GM23338 (cell line): ENCODE data around the gene SRMS. TPM values are rescaled to one million over a fixed set of nuclear protein-coding genes. Genes with fewer than 3 reads are reported as not detected.
A peak's percentile ranks its signal among the peaks of the same experiment; 100 is the strongest.

Experiments
- ATAC-seq: fragments of 200-7000 bp; cut with Tn5 transposase; 3 replicates; pipeline ENCODE4 v1.9.1; 2020
- DNase-seq: peaks from one replicate; pipeline ENCODE4 v3.0.0-alpha.2; 2015; ENCODE audit warnings: low spot score
- H2AFZ ChIP-seq: fragments of 200-600 bp; sonication (generic); 2 replicates; pipeline ENCODE4 v1.8.0; 2016; ENCODE audit warnings: antibody characterized with exemption, mild to moderate bottlenecking, moderate library complexity
- H3F3A ChIP-seq: fragments of 200-600 bp; sonication (generic); replicated peaks from 2 replicates; pipeline ENCODE4 v1.8.0; 2017; ENCODE audit warnings: antibody characterized with exemption, mixed run types, low read depth
- H3K27ac ChIP-seq: fragments of 200-600 bp; sonication (generic); 2 replicates; pipeline ENCODE4 v1.6.1; 2016; ENCODE audit warnings: low read depth
- H3K27me3 ChIP-seq: fragments of 200-600 bp; sonication (generic); 2 replicates; pipeline ENCODE4 v1.8.0; 2016; ENCODE audit warnings: mild to moderate bottlenecking, mixed run types, moderate library complexity; ENCODE audit not compliant: insufficient read depth
- H3K36me3 ChIP-seq: fragments of 200-600 bp; sonication (generic); 2 replicates; pipeline ENCODE4 v1.8.0; 2016; ENCODE audit warnings: mild to moderate bottlenecking; ENCODE audit not compliant: insufficient read depth
- H3K4me1 ChIP-seq: fragments of 200-600 bp; sonication (generic); 2 replicates; pipeline ENCODE4 v1.8.0; 2016; ENCODE audit warnings: mild to moderate bottlenecking, moderate library complexity; ENCODE audit not compliant: insufficient read depth
- H3K4me2 ChIP-seq: fragments of 200-600 bp; sonication (generic); 2 replicates; pipeline ENCODE4 v1.7.1; 2017; ENCODE audit warnings: mixed run types
- H3K4me3 ChIP-seq: fragments of 200-600 bp; sonication (generic); 2 replicates; pipeline ENCODE4 v1.6.1; 2016; ENCODE audit warnings: mixed run types
- H3K79me2 ChIP-seq: fragments of 200-600 bp; sonication (generic); replicated peaks from 2 replicates; pipeline ENCODE4 v1.8.0; 2017; ENCODE audit warnings: mild to moderate bottlenecking; ENCODE audit not compliant: insufficient read depth
- H3K9me2 ChIP-seq: fragments of 200-600 bp; sonication (generic); 2 replicates; pipeline ENCODE4 v1.8.0; 2017; ENCODE audit not compliant: insufficient read depth
- H4K20me1 ChIP-seq: fragments of 200-600 bp; sonication (generic); replicated peaks from 2 replicates; pipeline ENCODE4 v1.8.0; 2017; ENCODE audit warnings: mild to moderate bottlenecking; ENCODE audit not compliant: insufficient read depth
- H3K27ac Mint-ChIP-seq: 2 replicates; pipeline ENCODE4 v1.8.0; 2020; ENCODE audit warnings: inconsistent platforms, mild to moderate bottlenecking, moderate library complexity, mixed read lengths
- H3K27me3 Mint-ChIP-seq: 3 replicates; pipeline ENCODE4 v1.8.0; 2022; ENCODE audit warnings: low read depth, mild to moderate bottlenecking, moderate library complexity, mixed read lengths, inconsistent platforms; ENCODE audit not compliant: insufficient read depth, poor library complexity
- H3K36me3 Mint-ChIP-seq: 3 replicates; pipeline ENCODE4 v1.8.0; 2021; ENCODE audit warnings: low read depth, mild to moderate bottlenecking, inconsistent platforms, moderate library complexity, mixed read lengths
- H3K4me1 Mint-ChIP-seq: 3 replicates; pipeline ENCODE4 v1.8.0; 2020; ENCODE audit warnings: mild to moderate bottlenecking, inconsistent platforms, mixed read lengths
- H3K4me3 Mint-ChIP-seq: 3 replicates; pipeline ENCODE4 v1.8.0; 2021; ENCODE audit warnings: moderate library complexity, mild to moderate bottlenecking, inconsistent platforms, mixed read lengths
- H3K9me3 Mint-ChIP-seq: 3 replicates; pipeline ENCODE4 v1.8.0; 2020; ENCODE audit warnings: moderate library complexity, mild to moderate bottlenecking, inconsistent platforms, mixed read lengths
- CREB1 ChIP-seq: fragments of 250-450 bp; sonication (Bioruptor Pico); IDR thresholded peaks from 2 replicates; pipeline ENCODE4 v1.5.0; 2020; ENCODE audit warnings: low read depth, mild to moderate bottlenecking, moderate library complexity
- CTCF ChIP-seq, 2 experiments: fragments of 200-600 bp in 1 of 2; sonication (generic) in 1 of 2; conservative IDR thresholded peaks; 2 replicates each; pipeline versions ENCODE4 v1.5.1 to v1.6.1; 2016 to 2017; ENCODE audit warnings: antibody characterized with exemption in 2 of 2, low read depth in 2 of 2, mild to moderate bottlenecking in 2 of 2, moderate library complexity in 1 of 2
- ETS1 ChIP-seq: IDR thresholded peaks from 2 replicates; pipeline ENCODE4 v1.6.1; 2016; ENCODE audit warnings: antibody characterized with exemption
- EZH2 ChIP-seq: fragments of 200-600 bp; sonication (generic); IDR thresholded peaks from one replicate; pipeline ENCODE4 v1.8.0; 2017; ENCODE audit warnings: antibody characterized with exemption, mild to moderate bottlenecking, low read depth; ENCODE audit not compliant: unreplicated experiment
- EZH2phosphoT487 ChIP-seq: fragments of 200-600 bp; sonication (generic); IDR thresholded peaks from one replicate; pipeline ENCODE4 v1.8.1; 2018; ENCODE audit warnings: antibody characterized with exemption; ENCODE audit not compliant: unreplicated experiment
- JUNB ChIP-seq: IDR thresholded peaks from one replicate; pipeline ENCODE4 v1.6.1; 2016; ENCODE audit warnings: antibody characterized with exemption; ENCODE audit not compliant: unreplicated experiment
- NANOG ChIP-seq: IDR thresholded peaks from 2 replicates; pipeline ENCODE4 v1.6.1; 2016; ENCODE audit warnings: antibody characterized with exemption, borderline replicate concordance
- POLR2AphosphoS5 ChIP-seq: IDR thresholded peaks from 2 replicates; pipeline ENCODE4 v1.6.1; 2016; ENCODE audit warnings: antibody characterized with exemption, low read depth
- REST ChIP-seq: IDR thresholded peaks from one replicate; pipeline ENCODE4 v1.6.1; 2018; ENCODE audit warnings: antibody characterized with exemption; ENCODE audit not compliant: unreplicated experiment
- STAT1 ChIP-seq: IDR thresholded peaks from one replicate; pipeline ENCODE4 v1.6.1; 2016; ENCODE audit warnings: antibody characterized with exemption; ENCODE audit not compliant: unreplicated experiment
- ZNF114 ChIP-seq: fragments of 250-450 bp; sonication (Bioruptor Pico); IDR thresholded peaks from 2 replicates; pipeline ENCODE4 v1.5.0; 2020; ENCODE audit warnings: mild to moderate bottlenecking, moderate library complexity
- ZNF331 ChIP-seq: fragments of 250-450 bp; sonication (Bioruptor Pico); IDR thresholded peaks from 2 replicates; pipeline ENCODE4 v1.5.0; 2020; ENCODE audit warnings: low read depth, mild to moderate bottlenecking, moderate library complexity
- ZNF462 ChIP-seq: fragments of 250-450 bp; sonication (Bioruptor Pico); IDR thresholded peaks from 2 replicates; pipeline ENCODE4 v1.5.0; 2020; ENCODE audit warnings: mild to moderate bottlenecking, moderate library complexity
- polyA plus RNA-seq: library from polyadenylated mRNA; unstranded; fragments of >200 nt; fragmentation: Nextera tagmentation; extraction: Ambion mirVana; gene quantifications from 2 replicates; pipeline ENCODE4 v1.2.1, GENCODE V29; 2016
- total RNA-seq: library from RNA; depleted of rRNA; stranded (reverse); fragments of >200 nt; shearing (Covaris generic); gene quantifications from 2 replicates; pipeline ENCODE4 v1.2.3, GENCODE V29; 2014

SRMS gene
- total and polyA plus RNA-seq, 2 experiments from 2014 or later = 0.23 to 0.59 TPM

- 0 out of 2 replicates have a peak, but pooled peaks cover 7% of the 10 kb centered on the region for H3F3A ChIP-seq
- H3K4me2 ChIP-seq = peak overlapping the region; percentile 84
- H3K4me3 ChIP-seq = peak overlapping the region; percentile 64
- H3K4me1 Mint-ChIP-seq = no peaks in the 10 kb centered on the region
- H3K4me1 ChIP-seq = no peaks in the 10 kb centered on the region; the same call in 1 of the 2 replicates
- H2AFZ ChIP-seq = no peak overlapping the region
- H3K9me2 ChIP-seq = no peaks in the 10 kb centered on the region
- H3K36me3 Mint-ChIP-seq = no peaks in the 10 kb centered on the region
- H3K9me3 Mint-ChIP-seq = no peaks in the 10 kb centered on the region
- H3K27me3 Mint-ChIP-seq = no peaks in the 10 kb centered on the region
- H4K20me1 ChIP-seq = no peaks in the 10 kb centered on the region
- no peaks in the 10 kb centered on the region for H3K36me3 ChIP-seq
- no peak overlapping the region for H3K27ac Mint-ChIP-seq
- peak overlapping the region; percentile 77 for H3K4me3 Mint-ChIP-seq
- no peaks in the 10 kb centered on the region for H3K79me2 ChIP-seq
- no peak overlapping the region for H3K27ac ChIP-seq
- H3K27me3 ChIP-seq = no peaks in the 10 kb centered on the region
- TF ChIP-seq ZNF462 (CRISPR knock-in tag) = no peak
- no peak for TF ChIP-seq POLR2AphosphoS5
- no peak for TF ChIP-seq NANOG
- no peak for TF ChIP-seq ZNF114
- TF ChIP-seq EZH2 = no peak
- no peak for TF ChIP-seq REST
- TF ChIP-seq JUNB = no peak
- no peak for TF ChIP-seq EZH2phosphoT487
- no peak for TF ChIP-seq ZNF331 (CRISPR knock-in tag)
- no peak for TF ChIP-seq ETS1
- no peak for TF ChIP-seq CTCF (conservative IDR thresholded peaks at IDR 0.05; ENCODE audit: low read depth in 2 of 2)
- TF ChIP-seq STAT1 = no peak
- TF ChIP-seq CREB1 = no peak
- ATAC-seq (peak; percentile 44), DNase-seq (no peak)
These were observed 26.1 kb upstream of the SRMS start for GRCh38 chr20:63573647-63574131.
